K562 (cell line): ENCODE measurements around the gene ZCCHC14. TPM values are rescaled to one million over a fixed set of nuclear protein-coding genes. Genes with fewer than 3 reads are reported as not detected.

Experiments
- CTBP1 ChIP-seq: fragments of 450-650 bp; IDR thresholded peaks from 2 replicates; pipeline ENCODE4 v1.6.1; 2016; ENCODE audit warnings: borderline replicate concordance
- DIDO1 ChIP-seq: fragments of 450-650 bp; IDR thresholded peaks from 2 replicates; pipeline ENCODE4 v1.6.1; 2016; ENCODE audit warnings: low read depth, missing biosample characterization, missing genetic modification characterization
- EGR1 ChIP-seq: fragments of 450-650 bp; conservative IDR thresholded peaks from 2 replicates; pipeline ENCODE4 v1.6.1; 2017; ENCODE audit warnings: mild to moderate bottlenecking
- EWSR1 ChIP-seq: fragments of 450-650 bp; IDR thresholded peaks from 2 replicates; pipeline ENCODE4 v1.6.1; 2018; ENCODE audit warnings: borderline replicate concordance, mild to moderate bottlenecking, low read depth, moderate library complexity; ENCODE audit not compliant: partially characterized antibody
- FOXA1 ChIP-seq: fragments of 450-650 bp; IDR thresholded peaks from 2 replicates; pipeline ENCODE4 v1.6.1; 2016; ENCODE audit warnings: mild to moderate bottlenecking, borderline replicate concordance
- FOXP1 ChIP-seq: sonication (generic); formaldehyde crosslinking; IDR thresholded peaks from 2 replicates; pipeline ENCODE4 v1.8.0; 2022; ENCODE audit warnings: mild to moderate bottlenecking, missing genetic modification reagents
- GABPB1 ChIP-seq: sonication (generic); formaldehyde crosslinking; IDR thresholded peaks from 2 replicates; pipeline ENCODE4 v1.8.0; 2022; ENCODE audit warnings: mild to moderate bottlenecking, missing genetic modification reagents
- HDAC1 ChIP-seq, 2 experiments: fragments of 450-650 bp; IDR thresholded peaks; 2 replicates each; pipeline ENCODE4 v1.6.1; 2016 to 2017; ENCODE audit warnings: inconsistent platforms in 1 of 2, mild to moderate bottlenecking in 1 of 2, moderate library complexity in 1 of 2
- KAT7 ChIP-seq: sonication (generic); formaldehyde crosslinking; IDR thresholded peaks from 2 replicates; pipeline ENCODE4 v1.8.0; 2022; ENCODE audit warnings: missing genetic modification reagents, mild to moderate bottlenecking, borderline replicate concordance
- KLF10 ChIP-seq: fragments of 250-450 bp; sonication (Bioruptor Pico); IDR thresholded peaks from 2 replicates; pipeline ENCODE4 v1.6.1; 2021; ENCODE audit warnings: matching md5 sums
- NR1H2 ChIP-seq: sonication (generic); formaldehyde crosslinking; IDR thresholded peaks from 2 replicates; pipeline ENCODE4 v1.4.0; 2020; ENCODE audit warnings: mild to moderate bottlenecking, missing genetic modification reagents
- PCBP1 ChIP-seq: fragments of 200-400 bp; formaldehyde crosslinking; IDR thresholded peaks from 2 replicates; pipeline ENCODE4 v1.6.1; 2018; ENCODE audit warnings: mild to moderate bottlenecking, low read depth, low read length; ENCODE audit not compliant: poor library complexity, severe bottlenecking
- PHF8 ChIP-seq: fragments of 200-600 bp; sonication (generic); IDR thresholded peaks from 2 replicates; pipeline ENCODE4 v1.6.1; 2012; ENCODE audit warnings: mixed run types, mild to moderate bottlenecking, inconsistent platforms, low read length, moderate library complexity, borderline replicate concordance
- PTTG1 ChIP-seq: fragments of 450-650 bp; IDR thresholded peaks from 2 replicates; pipeline ENCODE4 v1.6.1; 2016; ENCODE audit warnings: low read depth, mild to moderate bottlenecking, missing genetic modification characterization, missing compliant biosample characterization
- RHOXF2B ChIP-seq: fragments of 250-450 bp; sonication (Bioruptor Pico); conservative IDR thresholded peaks from 2 replicates; pipeline ENCODE4 v1.5.1; 2021
- SNRNP70 ChIP-seq: fragments of 200-400 bp; formaldehyde crosslinking; optimal IDR thresholded peaks from 2 replicates; pipeline ENCODE3; 2017; ENCODE audit warnings: low read depth, low read length
- TGIF2 ChIP-seq: sonication (generic); formaldehyde crosslinking; IDR thresholded peaks from 2 replicates; pipeline ENCODE4 v1.8.1; 2022; ENCODE audit warnings: mild to moderate bottlenecking, missing genetic modification reagents, moderate library complexity
- WHSC1 ChIP-seq: IDR thresholded peaks from one replicate; pipeline ENCODE4 v1.6.1; 2012; ENCODE audit warnings: low read length, control low read depth, inconsistent platforms
- ZNF3 ChIP-seq: fragments of 250-450 bp; sonication (Bioruptor Pico); IDR thresholded peaks from 2 replicates; pipeline ENCODE4 v1.5.0; 2021; ENCODE audit warnings: mild to moderate bottlenecking, moderate library complexity
- ZNF699 ChIP-seq: fragments of 250-450 bp; sonication (Bioruptor Pico); IDR thresholded peaks from 2 replicates; pipeline ENCODE4 v1.8.0; 2021; ENCODE audit warnings: mild to moderate bottlenecking, moderate library complexity; ENCODE audit not compliant: insufficient replicate concordance
- ZNF764 ChIP-seq: fragments of 250-450 bp; sonication (Bioruptor Pico); IDR thresholded peaks from 2 replicates; pipeline ENCODE4 v1.4.0; 2020; ENCODE audit warnings: low read depth, mild to moderate bottlenecking, moderate library complexity
- ZNF830 ChIP-seq: fragments of 250-450 bp; sonication (Bioruptor Pico); IDR thresholded peaks from 2 replicates; pipeline ENCODE4 v1.5.0; 2021; ENCODE audit warnings: mild to moderate bottlenecking
- polyA plus RNA-seq, 8 experiments: library from polyadenylated mRNA; depleted of rRNA in 4 of 8; stranded (reverse) in 5 of 8; unstranded in 3 of 8; fragments of >200 nt; fragmentation: Nextera tagmentation in 2 of 8; fragmentation: Illumina TruSeq in 1 of 8; extraction: Ambion mirVana in 2 of 8; extraction: Trizol in 1 of 8; gene quantifications; 2 replicates each; pipeline versions ENCODE4 v1.2.1 to v1.2.3, GENCODE V29; 2011 to 2014; ENCODE audit warnings: inconsistent platforms in 1 of 8, missing spikeins in 1 of 8
- total RNA-seq, 7 experiments: library from RNA; depleted of rRNA in 6 of 7; stranded (reverse); fragments of >200 nt in 6 of 7; fragmentation: Illumina TruSeq in 2 of 7; extraction: Trizol in 2 of 7; gene quantifications; 2 replicates each; pipeline versions ENCODE4 v1.2.1 to v1.2.3, GENCODE V29; 2011 to 2021; ENCODE audit warnings: low replicate concordance in 1 of 7
- TF ChIP-seq, protein P1 (sequence below): sonication (generic); formaldehyde crosslinking; IDR thresholded peaks from 2 replicates; pipeline ENCODE4 v1.8.0; 2023; ENCODE audit warnings: mild to moderate bottlenecking, missing genetic modification reagents
- TF ChIP-seq, protein P2 (sequence below), 2 experiments: fragments of 200-800 bp in 1 of 2; sonication (Bioruptor generic) in 1 of 2; sonication (generic) in 1 of 2; formaldehyde crosslinking in 1 of 2; IDR thresholded peaks in 1 of 2; conservative IDR thresholded peaks in 1 of 2; 2 replicates each; pipeline versions ENCODE4 v1.5.0 to v1.6.1; 2016 to 2020; ENCODE audit warnings: missing compliant biosample characterization in 1 of 2, missing genetic modification characterization in 1 of 2, missing genetic modification reagents in 1 of 2

The ZCCHC14 gene
- total and polyA plus RNA-seq, 9 of the 15 experiments (the other 6 are each of a cell fraction or from before 2014, with no cell fraction given), result 1.5 to 12.4 (median 2.9) TPM

DNA sequence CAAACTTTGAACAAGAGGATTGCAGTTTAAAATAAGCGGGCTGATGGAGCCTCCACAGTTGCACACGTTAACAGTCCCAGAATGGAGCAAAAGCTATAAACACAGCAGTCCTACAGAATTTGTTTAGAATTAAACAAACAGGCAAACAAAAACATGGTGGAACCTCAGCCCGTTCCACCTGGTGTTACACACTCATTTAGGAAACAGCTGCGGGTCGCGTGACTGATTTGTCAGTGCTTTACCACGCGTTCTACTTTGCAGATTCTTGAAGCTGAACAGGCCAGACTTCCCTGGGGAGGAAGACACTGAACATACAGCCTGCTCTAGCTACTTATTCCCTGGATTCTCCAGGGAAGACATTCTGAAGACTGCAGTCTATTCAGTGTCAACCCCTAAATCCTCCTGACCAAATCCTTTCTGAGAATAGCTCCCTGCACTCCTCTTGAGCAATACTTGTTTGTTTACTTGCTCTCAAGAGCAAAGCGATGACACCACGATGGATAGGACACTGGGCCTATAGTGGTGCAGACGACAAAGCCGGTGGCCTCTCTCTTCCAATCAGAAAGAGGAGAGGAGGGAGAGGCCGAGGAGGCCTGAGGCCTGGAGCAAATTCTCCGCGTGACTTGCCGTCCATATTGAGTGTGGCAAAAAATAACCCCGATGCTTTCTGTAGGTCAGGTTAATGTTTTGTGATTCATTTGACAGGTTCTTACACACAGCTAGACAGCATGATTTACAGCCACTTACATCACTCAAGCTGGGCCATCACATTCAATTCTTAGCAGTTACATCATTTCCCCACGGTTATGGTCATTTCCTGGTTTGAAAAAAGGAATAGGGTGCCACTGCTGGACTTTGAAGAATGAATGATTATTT lies 104.6 kb downstream of the ZCCHC14 start (continued):
- TF ChIP-seq SNRNP70, result no peak
- TF ChIP-seq ZNF3, result no peak
- no peak; the same call in 1 of the 2 replicates for TF ChIP-seq KAT7 (CRISPR knock-in tag)
- TF ChIP-seq HDAC1 (IDR thresholded peaks at IDR 0.05), result peak in 1 of 2 experiments; percentile 78; a peak in 2 of 4 replicates
- peak; percentile 99 for TF ChIP-seq FOXP1 (CRISPR knock-in tag)
- TF ChIP-seq EGR1, result no peak
- TF ChIP-seq EWSR1, result no peak
- TF ChIP-seq, protein P1, sequence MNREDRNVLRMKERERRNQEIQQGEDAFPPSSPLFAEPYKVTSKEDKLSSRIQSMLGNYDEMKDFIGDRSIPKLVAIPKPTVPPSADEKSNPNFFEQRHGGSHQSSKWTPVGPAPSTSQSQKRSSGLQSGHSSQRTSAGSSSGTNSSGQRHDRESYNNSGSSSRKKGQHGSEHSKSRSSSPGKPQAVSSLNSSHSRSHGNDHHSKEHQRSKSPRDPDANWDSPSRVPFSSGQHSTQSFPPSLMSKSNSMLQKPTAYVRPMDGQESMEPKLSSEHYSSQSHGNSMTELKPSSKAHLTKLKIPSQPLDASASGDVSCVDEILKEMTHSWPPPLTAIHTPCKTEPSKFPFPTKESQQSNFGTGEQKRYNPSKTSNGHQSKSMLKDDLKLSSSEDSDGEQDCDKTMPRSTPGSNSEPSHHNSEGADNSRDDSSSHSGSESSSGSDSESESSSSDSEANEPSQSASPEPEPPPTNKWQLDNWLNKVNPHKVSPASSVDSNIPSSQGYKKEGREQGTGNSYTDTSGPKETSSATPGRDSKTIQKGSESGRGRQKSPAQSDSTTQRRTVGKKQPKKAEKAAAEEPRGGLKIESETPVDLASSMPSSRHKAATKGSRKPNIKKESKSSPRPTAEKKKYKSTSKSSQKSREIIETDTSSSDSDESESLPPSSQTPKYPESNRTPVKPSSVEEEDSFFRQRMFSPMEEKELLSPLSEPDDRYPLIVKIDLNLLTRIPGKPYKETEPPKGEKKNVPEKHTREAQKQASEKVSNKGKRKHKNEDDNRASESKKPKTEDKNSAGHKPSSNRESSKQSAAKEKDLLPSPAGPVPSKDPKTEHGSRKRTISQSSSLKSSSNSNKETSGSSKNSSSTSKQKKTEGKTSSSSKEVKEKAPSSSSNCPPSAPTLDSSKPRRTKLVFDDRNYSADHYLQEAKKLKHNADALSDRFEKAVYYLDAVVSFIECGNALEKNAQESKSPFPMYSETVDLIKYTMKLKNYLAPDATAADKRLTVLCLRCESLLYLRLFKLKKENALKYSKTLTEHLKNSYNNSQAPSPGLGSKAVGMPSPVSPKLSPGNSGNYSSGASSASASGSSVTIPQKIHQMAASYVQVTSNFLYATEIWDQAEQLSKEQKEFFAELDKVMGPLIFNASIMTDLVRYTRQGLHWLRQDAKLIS (CRISPR knock-in tag), result no peak
- no peak for TF ChIP-seq KLF10 (CRISPR knock-in tag)
- no peak for TF ChIP-seq TGIF2 (CRISPR knock-in tag)
- TF ChIP-seq PCBP1, result no peak
- no peak for TF ChIP-seq WHSC1
- no peak for TF ChIP-seq ZNF699 (CRISPR knock-in tag)
- peak; percentile 84 for TF ChIP-seq PTTG1 (tag)
- TF ChIP-seq, protein P2, sequence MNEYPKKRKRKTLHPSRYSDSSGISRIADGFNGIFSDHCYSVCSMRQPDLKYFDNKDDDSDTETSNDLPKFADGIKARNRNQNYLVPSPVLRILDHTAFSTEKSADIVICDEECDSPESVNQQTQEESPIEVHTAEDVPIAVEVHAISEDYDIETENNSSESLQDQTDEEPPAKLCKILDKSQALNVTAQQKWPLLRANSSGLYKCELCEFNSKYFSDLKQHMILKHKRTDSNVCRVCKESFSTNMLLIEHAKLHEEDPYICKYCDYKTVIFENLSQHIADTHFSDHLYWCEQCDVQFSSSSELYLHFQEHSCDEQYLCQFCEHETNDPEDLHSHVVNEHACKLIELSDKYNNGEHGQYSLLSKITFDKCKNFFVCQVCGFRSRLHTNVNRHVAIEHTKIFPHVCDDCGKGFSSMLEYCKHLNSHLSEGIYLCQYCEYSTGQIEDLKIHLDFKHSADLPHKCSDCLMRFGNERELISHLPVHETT (CRISPR knock-in tag; conservative IDR thresholded peaks at IDR 0.05 in 1 of 2, IDR thresholded peaks at IDR 0.05 in 1 of 2), result no peak; a peak in 2 of 4 replicates
- no peak for TF ChIP-seq RHOXF2B (CRISPR knock-in tag)
- 0 out of 2 replicates have a peak, but pooled peaks have one; percentile 37 for TF ChIP-seq CTBP1
- TF ChIP-seq ZNF764 (CRISPR knock-in tag), result no peak
- no peak for TF ChIP-seq ZNF830 (CRISPR knock-in tag)
- TF ChIP-seq FOXA1, result no peak; the same call in 1 of the 2 replicates
- TF ChIP-seq GABPB1 (CRISPR knock-in tag), result peak; percentile 44; the same call in 1 of the 2 replicates
- TF ChIP-seq NR1H2 (CRISPR knock-in tag), result no peak
- TF ChIP-seq DIDO1 (tag), result 0 out of 2 replicates have a peak, but pooled peaks have one; percentile 42
- TF ChIP-seq PHF8, result no peak; the same call in 1 of the 2 replicates
